Neural cell (in vitro differentiated cells): ENCODE data around the gene ACLY.

ENCODE experiments used
- CTCF ChIP-seq: fragments of 450-650 bp; IDR thresholded peaks from 2 replicates; pipeline ENCODE4 v1.5.1; 2014; ENCODE audit warnings: antibody characterized with exemption, mild to moderate bottlenecking, moderate library complexity; ENCODE audit not compliant: poor library complexity, severe bottlenecking
- EP300 ChIP-seq: fragments of 450-650 bp; conservative IDR thresholded peaks from 2 replicates; pipeline ENCODE4 v1.6.1; 2014; ENCODE audit warnings: antibody characterized with exemption, mild to moderate bottlenecking, moderate library complexity; ENCODE audit not compliant: poor library complexity, severe bottlenecking
- SMC3 ChIP-seq: fragments of 450-650 bp; conservative IDR thresholded peaks from 2 replicates; pipeline ENCODE4 v1.6.1; 2014; ENCODE audit warnings: antibody characterized with exemption, mild to moderate bottlenecking, moderate library complexity; ENCODE audit not compliant: poor library complexity

GRCh38 chr17:41873559-41874292, 45.0 kb downstream of the ACLY start:
- TF ChIP-seq EP300, result no peak
- no peak for TF ChIP-seq CTCF
- no peak for TF ChIP-seq SMC3
